Stromal cell of bone marrow (primary cell): ENCODE results near the gene HSPA9.

Experiments
- DNase-seq: peaks from one replicate; pipeline ENCODE4 v3.0.0-alpha.2; 2012; ENCODE audit warnings: low read depth

HSPA9 gene

DNA sequence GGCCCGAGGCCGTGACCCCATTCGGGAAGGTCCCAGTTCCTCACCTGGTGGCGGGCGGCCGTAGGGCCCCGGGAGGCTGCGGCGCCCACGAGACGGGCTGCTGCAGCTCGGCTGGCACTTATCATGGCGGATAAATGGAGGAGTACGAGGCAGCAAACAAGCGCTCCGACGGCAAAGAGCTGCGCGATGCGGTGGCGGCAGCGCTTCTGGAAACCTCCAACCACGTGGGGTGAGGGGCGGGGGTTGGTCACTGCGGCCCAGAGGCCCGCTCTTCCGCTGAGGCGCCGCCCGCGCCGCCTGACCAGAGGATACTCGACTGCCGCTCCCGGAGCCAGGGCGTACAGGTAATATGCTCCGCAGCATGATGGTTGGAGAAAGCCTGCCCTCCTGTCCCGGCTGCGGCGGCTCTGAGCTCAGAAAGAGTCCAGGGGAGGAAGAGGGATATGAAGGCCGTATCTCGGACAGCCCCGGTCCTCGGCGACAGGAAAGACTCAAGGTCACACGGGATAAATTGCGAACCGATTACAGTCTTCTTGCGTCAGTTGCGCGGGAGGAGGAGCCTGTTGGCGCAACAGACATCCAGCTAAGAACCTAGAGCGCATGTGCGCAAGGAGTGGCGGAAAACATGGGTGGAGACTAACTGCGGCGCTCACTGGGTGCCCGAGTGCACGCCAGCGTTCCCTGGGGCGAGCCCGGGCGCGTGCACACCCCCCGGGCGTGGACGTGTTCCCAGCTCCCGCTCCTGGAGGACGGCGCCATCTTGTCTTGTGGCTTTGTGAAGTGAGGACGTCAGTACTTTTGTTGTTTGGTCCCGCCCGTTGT is at the start of gene HSPA9:
HSPA9 (minus strand) TSS at position 208 of the 822 bp plus-strand sequence; CDS start at position 125, 83 bp downstream.
- DNase-seq: peak; percentile 99

DNA sequence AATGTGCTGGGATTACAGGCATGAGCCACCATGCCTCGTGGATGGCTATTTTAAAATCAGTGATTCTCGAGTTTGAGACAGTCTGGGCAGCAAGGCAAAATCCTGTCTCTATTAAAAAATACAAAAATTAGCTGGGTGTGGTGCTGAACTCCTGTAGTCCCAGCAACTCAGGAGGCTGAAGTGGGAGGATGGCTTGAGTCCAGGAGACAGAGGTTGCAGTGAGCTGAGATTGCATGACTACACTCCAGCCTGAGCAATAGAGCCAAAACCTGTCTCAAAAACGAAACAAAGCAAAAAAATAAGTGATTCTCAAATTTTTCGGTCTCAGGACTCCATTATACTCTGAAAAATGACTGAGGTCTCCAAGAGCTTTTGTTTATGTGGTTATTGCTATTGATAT is 47.9 kb upstream of the HSPA9 start:
- peak; percentile 47 for DNase-seq

DNA sequence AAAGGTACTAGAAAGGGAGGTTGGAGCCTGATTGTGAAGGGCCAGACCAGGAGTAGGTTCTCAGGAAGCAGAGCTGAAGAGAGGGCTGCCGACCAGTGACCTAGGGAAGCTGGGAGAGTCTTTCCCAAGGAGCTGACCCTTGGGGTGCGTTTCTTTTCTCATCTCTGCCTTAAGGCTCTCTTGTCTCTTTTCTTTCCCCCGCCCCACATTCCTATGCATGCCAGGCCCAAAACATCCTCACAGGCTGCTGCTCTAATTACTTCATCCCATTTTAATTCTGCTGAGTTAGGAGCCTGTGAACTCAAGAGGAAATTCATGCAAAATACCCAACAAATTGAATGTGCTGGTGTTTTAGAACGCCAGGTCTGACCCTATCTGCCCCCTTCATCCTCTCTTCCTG is 46.9 kb upstream of the HSPA9 start:
- DNase-seq: no peak

DNA sequence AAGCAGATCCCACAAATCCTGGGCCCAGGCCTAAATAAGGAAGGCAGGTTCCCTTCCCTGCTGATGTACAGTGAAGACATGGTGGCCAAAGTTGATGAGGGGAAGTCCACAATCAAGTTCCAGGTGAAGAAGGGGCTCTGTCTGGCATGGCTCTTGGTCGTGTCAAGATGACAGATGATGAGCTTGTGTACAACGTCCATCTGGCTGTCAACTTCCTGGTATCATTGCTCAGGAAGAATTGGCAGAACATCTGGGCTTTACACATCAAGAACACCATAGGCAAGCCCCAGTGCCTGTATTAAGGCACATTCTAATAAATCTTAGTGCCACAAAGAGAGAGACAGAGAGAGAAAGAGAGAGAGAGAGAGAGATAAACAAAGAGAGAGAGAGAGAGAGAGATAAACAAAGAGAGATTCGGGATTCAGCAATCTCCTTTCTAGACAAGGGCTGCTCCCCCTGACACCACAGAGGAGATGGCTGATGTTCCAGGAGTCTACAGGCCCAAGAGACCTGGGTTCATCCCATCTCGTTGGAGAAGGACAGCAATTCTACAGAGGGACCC is 45.5 kb upstream of the HSPA9 start:
- no peak for DNase-seq

DNA sequence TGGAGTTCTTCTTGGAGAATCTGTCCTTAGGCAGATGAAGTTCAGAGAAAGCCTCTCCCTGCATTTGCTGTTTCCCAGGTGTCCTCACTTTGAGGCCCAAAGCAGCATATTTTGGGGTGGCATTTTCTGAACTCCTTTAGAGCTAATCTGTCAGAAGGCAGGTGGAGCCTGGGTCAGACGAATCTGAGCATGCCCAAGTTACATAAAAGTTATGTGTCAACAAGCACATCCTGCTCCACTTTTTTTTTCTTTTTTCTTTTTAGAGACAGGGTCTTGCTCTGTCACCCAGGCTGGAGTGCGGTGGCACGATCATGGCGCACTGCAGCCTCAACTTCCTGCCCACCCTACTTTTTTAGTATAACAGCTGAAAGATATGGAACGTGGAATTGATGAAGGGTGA is 41.3 kb upstream of the HSPA9 start:
- DNase-seq: no peak

DNA sequence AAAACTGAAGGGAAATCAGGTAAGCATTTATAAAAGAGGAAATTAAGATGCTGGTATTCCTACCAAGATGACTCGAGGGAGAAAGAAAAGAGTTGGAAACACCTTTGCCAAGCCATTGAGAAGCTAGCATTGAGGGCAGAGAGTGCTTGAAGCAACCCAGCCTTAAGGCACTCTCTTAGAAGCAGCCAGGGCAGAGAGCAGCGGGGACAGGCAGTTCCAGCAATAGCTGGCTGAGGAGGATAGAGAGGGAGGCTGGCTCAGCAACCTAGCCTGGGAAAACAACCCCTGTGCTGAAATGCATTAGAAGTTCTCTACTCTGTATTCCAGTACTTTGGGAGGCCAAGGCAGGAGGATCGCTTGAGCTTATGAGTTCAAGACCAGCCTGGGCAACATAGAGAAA is 40.3 kb upstream of the HSPA9 start:
- DNase-seq: no peak

DNA sequence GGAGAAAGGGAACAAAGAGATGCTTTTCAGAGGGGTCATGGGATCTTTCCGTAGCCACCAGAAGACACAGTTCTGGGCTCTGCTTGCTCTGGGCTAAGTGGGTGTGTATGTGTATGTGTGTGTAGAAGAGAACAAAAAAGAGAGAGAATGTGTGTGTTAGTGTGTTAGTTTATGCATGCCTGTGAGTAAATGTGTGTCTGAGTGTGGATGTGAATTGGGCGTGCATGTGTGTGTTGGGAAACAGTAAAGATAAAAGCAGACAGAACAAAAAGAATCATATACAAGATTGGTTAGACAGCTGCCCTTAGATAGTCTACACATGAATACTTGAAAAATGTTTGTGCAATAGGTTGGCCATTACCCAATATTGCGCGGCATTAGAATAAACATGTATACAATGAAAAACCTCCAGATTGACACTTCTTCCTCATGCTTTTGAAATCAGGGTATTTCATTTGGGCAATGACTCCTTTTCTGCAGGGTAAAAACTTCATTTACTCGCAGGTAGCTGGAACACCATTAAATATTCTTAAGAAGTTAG is 36.5 kb upstream of the HSPA9 start:
- DNase-seq: no peak

DNA sequence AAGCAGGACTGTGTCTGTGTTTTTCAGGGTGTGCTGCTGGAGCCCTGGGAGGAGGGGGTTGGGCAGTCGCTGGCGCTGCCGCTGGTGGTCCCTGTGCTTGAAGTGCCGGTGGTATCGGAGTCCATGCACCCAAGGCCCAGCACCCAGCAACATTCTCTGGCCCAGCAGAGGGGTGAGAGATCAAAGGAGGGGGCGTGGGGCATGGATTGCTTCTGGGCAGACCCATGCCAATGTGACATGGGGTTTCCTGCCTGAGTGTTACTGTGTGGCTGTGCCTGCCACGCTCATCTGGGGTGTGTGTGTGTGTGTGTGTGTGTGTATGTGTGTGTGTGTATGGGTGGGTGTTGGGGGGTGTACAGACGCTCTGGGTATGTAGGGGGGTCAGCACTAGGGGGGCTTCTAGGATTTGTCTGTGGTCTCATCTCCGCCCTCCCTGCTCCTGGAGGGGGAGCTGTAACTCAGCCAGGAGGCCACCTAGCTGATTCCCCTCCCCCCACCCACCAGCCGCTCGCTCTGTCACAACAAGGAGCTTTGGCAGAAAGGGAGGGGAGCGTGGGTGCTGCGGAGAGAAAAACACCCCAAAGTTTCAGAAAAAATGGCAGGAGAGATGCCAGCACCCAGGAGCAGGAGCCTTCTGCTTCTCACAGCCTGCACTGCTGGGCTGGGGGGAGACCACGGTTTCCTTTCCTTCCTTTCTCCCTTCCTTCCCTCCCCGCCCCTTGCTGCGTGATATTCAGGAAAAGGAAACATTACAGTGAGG is 35.9 kb upstream of the HSPA9 start:
- no peak for DNase-seq

DNA sequence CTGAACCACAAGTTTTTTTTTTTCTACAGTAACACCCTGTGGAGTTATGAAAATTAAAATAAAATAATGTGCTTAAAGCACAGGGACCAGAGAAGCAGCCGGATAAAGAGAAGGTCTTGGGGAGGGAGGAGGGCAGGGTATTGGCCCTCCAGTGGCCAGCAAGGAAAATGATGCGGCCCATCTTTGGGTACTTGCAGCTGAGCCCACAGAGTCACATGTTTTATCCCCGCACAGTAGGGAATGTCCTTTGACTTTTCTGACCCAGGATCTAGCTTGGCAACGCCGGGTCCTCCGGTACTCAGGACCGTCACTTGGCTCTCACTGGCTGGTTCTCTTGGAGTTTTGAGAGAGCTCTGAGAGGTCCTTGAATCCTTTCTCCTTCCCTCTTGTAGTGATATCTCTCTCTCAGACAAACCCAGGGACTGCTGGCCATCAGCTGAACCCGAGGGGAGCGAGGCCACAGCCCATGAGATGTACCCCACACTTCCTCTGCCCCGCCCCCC is 35.3 kb upstream of the HSPA9 start:
- no peak for DNase-seq

DNA sequence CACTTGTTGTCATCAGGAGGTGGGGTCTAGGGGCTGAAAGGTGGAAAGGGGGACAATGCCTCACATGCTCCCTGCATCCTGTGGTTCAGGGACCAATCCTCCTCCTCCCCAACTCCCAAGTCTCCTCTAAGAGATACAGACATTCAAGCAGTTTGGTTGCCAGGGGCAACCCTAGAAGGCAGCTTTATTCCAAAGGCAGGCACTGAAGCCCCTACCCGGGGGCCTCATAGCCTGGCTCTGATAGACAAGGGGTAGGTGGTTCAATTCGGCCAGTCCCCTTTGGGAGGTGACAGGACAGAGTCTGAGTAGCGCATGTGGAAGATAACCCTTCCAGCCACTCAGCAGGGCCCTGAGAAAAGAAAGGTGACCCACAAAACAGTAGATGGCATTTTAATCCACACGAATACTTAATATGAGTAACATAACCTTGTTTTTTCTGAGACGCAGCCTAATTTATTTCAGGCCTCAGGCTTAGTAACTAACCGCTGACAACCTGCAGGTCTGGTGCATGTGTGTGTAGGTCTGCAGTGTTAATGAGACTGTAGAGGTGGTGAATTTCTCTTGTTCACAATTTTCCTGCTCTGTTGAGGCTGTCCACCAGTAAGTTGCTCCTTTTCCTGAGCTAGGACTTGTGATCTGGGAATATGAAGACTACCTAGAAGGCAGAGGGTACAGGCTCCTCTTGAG is 31.3 kb upstream of the HSPA9 start:
- no peak for DNase-seq

DNA sequence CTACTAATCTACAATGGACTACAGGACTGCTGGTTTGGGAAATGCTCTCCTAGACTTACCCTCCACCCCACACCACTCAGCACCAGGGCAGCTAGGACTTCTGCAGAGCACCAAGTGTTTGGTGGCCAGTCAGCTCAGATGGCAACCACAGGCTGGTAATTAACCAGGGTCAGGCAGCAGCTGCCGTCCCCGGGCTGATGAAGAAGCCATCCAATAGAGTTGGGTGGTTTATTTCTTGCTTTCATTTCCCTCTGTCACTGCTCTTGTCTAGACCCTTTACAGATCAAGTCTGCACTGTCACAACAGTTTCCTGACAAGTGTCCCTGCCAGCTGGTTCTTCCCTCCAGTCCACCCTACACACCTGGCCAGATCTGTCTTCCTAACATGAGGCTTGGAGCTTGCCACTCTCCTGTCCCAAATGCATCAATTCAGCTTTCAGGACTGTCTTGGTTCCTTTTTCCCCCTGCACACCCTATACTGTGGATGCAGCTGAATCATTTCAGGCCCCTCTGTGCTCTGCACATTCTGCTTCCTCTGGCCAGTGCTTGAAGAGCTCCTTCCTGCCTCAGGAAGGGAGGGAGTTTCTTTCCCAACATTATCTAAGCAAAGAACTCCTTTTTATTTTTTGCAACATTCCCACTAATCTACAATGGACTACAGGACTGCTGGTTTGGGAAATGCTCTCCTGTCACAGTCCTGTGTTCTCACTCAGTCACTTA is 30.2 kb upstream of the HSPA9 start:
- no peak for DNase-seq

DNA sequence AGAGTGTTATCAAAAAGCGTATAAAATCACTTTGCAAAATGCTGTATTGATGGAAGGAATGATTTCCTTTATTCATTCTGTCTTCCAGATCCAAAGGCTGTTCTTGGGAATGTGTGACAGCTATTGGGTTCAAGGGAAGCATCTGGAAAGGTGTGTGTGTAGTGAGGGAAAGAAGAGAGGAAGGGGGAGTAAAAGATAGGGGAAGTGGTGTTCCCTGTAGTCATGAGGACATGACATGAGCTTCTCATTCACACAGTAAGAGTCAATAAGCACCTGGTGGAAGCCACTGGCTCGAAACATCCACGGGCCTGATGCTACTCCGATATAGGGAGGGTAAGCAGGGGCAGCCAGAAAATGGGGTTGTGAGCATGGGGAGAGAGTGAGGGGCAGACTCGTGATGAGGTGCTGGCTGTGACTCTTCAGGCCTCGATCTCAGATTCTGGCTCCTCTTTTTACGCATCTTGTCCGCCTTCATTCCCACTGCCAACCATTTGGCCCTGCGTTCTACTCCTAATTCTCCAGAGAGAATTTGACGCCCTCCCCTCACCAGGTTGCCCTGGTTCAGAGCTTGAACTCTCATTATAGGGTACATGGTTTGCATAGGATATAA is 29.1 kb upstream of the HSPA9 start:
- DNase-seq: no peak

DNA sequence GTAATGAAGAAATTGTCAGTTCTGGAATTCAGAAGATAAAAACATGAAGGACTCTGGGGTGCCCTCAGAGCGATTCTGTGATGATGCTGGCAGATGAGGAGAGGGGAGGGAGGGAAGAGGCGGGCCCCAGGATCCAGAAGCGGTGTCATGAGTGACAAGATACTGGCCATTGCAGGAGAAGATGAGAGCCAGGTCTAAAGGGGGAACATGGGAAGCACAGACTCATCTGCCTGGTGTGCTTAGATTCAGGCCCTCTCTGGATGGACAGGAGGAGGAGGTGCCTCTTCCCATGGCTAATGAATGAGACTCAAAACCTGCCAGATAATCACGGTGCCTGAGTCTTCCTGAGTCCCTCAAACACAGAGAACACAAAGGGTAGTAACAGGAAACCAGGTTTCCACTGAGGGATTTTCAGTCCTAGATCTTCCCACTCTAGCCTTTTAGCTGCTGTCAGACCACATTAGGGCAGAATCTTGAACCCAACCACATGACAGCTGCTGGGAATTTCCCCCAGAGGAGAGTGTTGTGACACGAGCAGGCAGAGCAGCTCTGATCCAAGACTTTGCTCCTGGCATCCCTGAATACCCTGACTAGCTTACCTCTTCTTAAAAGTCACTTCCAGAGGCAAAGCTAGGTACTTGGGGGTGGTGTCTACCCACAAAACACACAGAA is 28.2 kb upstream of the HSPA9 start:
- no peak for DNase-seq

DNA sequence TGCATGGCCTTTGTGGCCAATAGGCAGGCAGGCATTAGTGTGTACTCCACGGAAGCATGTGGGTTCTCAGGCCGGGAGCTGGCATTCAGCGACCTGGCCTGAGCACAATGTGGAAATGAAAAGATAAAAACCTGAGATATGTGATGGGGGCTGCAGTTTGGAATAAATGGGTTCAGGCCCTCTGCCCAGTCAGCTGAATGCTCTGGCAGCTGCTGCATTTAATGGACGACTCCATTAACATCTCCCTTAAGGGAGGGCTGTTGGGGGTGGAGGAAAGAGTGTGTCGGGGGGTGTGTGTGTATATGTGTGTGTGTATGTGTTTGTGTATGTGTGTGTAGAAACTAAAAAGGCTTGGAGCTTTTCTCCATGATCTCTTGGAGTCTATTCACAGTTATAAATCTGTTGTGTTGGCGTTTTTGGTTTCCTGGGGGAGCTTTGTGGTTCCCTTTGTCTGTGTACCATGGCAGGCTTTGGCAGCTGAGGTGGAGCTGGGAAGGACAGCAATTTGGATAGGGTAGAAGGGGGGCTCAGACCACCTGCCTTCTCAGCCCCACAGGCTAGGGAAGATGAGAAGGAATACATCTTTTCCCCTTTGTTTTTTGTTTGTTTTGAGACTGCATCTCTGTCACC is 27.3 kb upstream of the HSPA9 start:
- DNase-seq: no peak

DNA sequence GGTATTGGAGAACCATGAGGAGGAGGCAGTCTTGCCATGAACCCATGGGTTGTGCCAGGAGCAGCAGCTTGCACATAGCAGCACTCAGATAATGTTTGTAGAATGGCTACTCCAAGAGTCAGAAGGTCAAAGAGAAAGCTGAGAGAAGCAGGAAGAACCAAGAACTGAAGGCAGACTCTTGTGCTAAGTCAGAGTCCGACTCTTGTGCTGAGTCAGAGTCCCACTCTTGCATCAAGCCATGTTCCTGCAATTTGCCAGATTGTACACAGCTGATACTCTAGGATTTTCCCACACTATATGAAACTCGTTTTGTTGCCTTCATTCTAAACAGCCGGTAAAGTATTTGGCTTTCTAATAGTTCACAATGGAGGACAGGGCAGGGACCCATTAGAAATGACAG is 26.2 kb upstream of the HSPA9 start:
- DNase-seq: peak; percentile 75

DNA sequence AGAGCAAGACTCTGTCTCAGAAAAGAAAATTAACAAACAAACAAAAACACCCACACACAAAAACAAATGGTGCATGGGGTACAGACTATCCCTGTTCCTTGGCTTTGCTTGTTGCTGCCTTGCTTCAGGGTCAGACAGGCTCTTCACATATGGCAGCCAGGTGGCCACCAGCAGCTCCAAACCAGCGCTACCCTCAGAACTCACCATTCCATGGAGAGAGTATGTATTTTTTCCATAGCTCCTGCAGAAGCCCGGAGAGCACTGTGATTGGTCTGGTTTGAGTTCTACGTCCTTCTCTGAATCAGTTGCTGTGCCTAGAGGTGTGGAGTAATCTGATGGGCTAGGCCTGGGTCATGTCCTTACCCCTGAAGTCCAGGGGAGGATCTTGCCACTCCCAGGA is 25.2 kb upstream of the HSPA9 start:
- DNase-seq: no peak

DNA sequence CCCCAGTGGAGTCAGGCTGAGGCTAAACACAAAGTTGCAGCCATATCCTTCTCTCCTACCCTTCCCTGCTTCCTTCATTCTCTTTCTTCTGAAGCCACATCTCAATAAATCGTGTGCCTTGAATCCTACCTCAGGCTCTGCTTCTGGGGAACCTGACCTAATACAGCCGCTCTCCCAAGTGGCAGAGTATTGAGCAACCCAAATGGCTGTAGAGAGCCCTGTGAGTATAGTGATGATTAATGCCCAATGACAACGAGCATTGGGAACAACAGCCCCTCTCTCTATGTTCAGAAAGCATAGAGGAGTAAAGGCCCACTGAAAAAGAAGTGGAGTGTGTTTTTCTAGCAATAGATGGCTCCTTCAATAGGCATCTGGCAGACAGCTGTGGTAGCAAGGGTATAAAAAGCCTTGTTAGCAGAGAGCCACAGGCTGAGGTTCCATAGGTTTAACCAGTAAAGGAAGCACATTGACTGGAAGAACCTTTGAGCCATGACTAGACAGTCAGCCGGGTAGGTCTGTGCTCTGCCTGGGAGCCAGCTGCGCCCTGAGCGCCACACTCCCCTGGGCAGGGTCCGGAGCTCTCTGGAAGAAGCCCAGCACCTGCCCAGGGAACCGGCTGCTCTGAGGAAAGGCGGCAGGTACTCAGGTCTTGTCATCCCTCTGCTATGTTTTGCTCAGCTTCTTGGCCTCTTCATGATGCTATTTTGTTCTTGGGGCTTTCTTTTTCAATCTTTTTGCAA is 22.6 kb upstream of the HSPA9 start:
- DNase-seq: peak; percentile 14

DNA sequence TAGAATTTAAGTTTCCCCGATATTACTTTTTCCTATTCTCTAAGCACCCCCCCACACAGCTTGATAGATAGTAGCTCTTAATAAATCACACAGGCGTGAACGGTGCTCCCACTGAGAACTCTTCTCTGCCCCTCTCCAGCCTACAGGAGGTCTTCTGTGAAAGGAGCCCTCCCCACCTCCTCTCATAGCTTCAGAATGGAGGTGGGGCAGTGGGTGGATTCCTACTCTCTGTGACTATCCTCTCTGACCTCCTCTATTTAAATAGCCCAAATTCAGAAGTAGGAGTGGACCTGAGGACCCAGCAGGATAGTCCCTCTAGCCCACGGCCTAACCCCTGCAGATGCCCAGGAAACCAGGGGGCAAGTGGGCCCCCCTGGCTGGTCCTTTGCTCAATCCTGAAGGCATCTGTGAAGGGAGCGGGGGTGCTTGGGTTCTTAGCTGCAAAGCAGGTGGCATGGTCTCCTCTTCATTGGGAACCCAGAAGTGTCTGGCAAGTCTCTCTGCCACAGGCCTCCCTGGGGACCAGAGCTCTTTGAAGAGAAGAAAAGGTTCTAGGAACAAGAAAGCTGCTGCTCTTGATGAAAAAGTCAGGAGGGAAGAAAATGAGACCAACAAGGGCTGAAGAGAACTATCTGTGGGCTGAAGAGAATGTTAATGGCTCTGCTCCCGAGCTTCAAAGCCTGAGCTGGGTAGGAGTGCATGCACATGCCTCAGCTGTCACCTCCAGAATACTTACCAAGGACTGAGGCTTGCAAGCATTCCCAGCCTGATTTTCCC is 21.1 kb upstream of the HSPA9 start:
- DNase-seq: no peak
